Activated CD8-positive, alpha-beta T cell treated with anti-CD3 and anti-CD28 coated beads, Interleukin-2, amount 10 ng/mL, durations not matched to agents 7 days and 5 days (primary cell): ENCODE results near the gene SPTSSB. TPM values are rescaled to one million over a fixed set of nuclear protein-coding genes. Genes with fewer than 3 reads are reported as not detected.
A peak's percentile ranks its signal among the peaks of the same experiment; 100 is the strongest.

ENCODE experiments used
- ATAC-seq: fragments of 150-1000 bp; cut with Tn5 transposase; one replicate; pipeline ENCODE4 v1.10.0; 2021; ENCODE audit warnings: moderate library complexity
- CTCF ChIA-PET: fragments of 350-600 bp; sonication (Branson Sonifier 250); formaldehyde crosslinking; loops from one replicate; lab custom pipeline; 2021; ENCODE audit warnings: antibody characterized with exemption; lab: Charles Lee
- POLR2A ChIA-PET: fragments of 350-600 bp; sonication (Branson Sonifier 250); formaldehyde crosslinking; loops from one replicate; lab custom pipeline; 2021; ENCODE audit warnings: antibody characterized with exemption; lab: Charles Lee
- DNase-seq: peaks from one replicate; pipeline ENCODE4 v3.0.0-alpha.2; 2020
- H3K27ac Mint-ChIP-seq: one replicate; pipeline ENCODE4 v1.8.0; 2021; ENCODE audit warnings: mild to moderate bottlenecking, mixed read lengths
- H3K27me3 Mint-ChIP-seq: one replicate; pipeline ENCODE4 v1.8.0; 2021; ENCODE audit warnings: low read depth, mixed read lengths
- H3K36me3 Mint-ChIP-seq: one replicate; pipeline ENCODE4 v1.8.0; 2021; ENCODE audit warnings: low read depth, mixed read lengths
- H3K4me1 Mint-ChIP-seq: one replicate; pipeline ENCODE4 v1.8.0; 2021; ENCODE audit warnings: low read depth, mixed read lengths
- H3K4me3 Mint-ChIP-seq: one replicate; pipeline ENCODE4 v1.8.0; 2021; ENCODE audit warnings: mild to moderate bottlenecking, mixed read lengths
- H3K9me3 Mint-ChIP-seq: one replicate; pipeline ENCODE4 v1.8.0; 2022; ENCODE audit warnings: mixed read lengths; ENCODE audit not compliant: insufficient read depth
- total RNA-seq, 2 experiments: library from RNA; stranded (reverse); gene quantifications; one replicate each; pipeline ENCODE4 v1.2.3, GENCODE V29; 2021

SPTSSB gene, protein sequence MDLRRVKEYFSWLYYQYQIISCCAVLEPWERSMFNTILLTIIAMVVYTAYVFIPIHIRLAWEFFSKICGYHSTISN
- total RNA-seq = not detected

DNA sequence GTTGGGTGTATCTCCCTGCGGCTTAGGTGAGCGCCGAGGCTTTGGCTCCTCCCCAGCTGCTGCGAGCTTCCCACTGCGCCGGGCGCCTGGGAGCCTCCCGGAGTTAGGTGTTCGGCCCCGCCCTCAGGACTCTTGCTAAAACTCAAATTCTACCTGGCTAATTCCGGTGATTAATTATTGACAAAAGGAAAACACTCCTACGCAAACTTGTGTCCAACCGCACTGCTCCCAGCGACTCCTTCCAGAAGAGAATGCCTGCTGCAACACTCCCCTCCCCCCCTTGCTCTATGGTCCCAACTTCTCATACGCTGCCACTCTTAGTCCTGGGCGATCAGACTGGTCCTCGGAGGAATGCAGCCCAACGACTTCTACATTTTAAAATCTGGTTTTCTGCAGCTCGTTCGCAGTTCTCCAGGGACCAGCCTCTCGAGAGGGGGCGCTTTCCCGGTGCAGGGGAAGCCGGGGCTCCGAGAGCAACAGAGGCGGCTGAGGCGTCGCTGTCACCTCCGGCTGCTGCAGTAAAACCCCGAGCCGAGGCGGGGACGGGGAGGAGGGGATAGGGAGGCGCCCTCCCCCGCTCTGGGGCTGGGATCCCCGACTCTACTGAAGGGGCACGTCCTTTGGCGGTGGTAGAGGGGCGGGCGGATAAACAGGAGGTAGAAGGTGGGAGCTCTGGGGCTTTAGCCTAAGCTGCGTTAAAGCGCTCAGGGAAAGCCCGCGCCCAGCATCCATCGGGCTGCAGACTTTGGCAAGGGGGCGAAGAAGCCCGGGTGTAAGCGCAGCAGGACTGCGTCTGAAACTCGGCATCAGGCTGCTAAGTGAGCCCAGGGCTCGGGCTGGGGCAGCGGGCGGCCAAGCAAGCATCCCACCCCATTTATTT is at the start of gene SPTSSB:
Gene SPTSSB (minus strand): TSS at position 77 of the 880 bp plus-strand sequence. CDS start 25,194 bp downstream, outside the sequence.
- ChIA-PET POLR2A (no interaction called here), CTCF (interaction anchor here (0.8 to 2.2 kb wide), 6 partner anchors 9 to 96 kb away, joined by 3 to 11 read pairs (median 4); no protein-coding TSS in a partner anchor)
- ATAC-seq = peak; percentile 81
- no peaks in the 10 kb centered on the region for H3K36me3 Mint-ChIP-seq
- peaks cover 75% of the 10 kb centered on the region for H3K27me3 Mint-ChIP-seq
- H3K4me1 Mint-ChIP-seq = peaks cover 17% of the 10 kb centered on the region
- DNase-seq = peak; percentile 59
- H3K9me3 Mint-ChIP-seq = no peaks in the 10 kb centered on the region
- H3K4me3 Mint-ChIP-seq = peak within 1 kb of the TSS; percentile 64
- H3K27ac Mint-ChIP-seq = no peak within 1 kb of the TSS

DNA sequence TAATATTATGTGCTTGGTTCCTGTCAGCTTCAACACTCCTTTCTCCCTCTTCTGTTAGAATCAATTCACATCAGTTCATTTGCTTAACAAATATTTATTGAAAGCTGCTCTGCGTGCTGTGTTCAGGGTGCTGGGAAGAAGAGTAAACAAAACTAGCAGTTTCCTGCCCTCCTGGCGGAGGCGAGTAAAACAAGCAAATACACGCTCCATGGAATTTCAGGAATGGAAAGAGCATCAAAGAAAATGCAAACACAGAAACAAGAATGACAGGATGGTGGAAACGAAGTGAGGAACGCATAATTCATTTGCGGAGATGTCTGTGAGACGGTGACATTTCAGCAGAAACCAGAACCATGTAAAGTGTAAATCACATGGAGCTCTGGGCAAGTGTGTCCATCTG is 49.4 kb upstream of the SPTSSB start:
- H3K9me3 Mint-ChIP-seq = no peaks in the 10 kb centered on the region
- no peak overlapping the region for H3K4me3 Mint-ChIP-seq
- ATAC-seq (no peak), DNase-seq (no peak)
- no peaks in the 10 kb centered on the region for H3K36me3 Mint-ChIP-seq
- H3K27me3 Mint-ChIP-seq = peaks cover 11% of the 10 kb centered on the region
- ChIA-PET CTCF (interaction anchor here (3.5 kb wide), 1 partner anchor 145 kb away, joined by 24 read pairs; no protein-coding TSS in a partner anchor), POLR2A (no interaction called here)
- H3K27ac Mint-ChIP-seq = no peak overlapping the region
- H3K4me1 Mint-ChIP-seq = no peaks in the 10 kb centered on the region

DNA sequence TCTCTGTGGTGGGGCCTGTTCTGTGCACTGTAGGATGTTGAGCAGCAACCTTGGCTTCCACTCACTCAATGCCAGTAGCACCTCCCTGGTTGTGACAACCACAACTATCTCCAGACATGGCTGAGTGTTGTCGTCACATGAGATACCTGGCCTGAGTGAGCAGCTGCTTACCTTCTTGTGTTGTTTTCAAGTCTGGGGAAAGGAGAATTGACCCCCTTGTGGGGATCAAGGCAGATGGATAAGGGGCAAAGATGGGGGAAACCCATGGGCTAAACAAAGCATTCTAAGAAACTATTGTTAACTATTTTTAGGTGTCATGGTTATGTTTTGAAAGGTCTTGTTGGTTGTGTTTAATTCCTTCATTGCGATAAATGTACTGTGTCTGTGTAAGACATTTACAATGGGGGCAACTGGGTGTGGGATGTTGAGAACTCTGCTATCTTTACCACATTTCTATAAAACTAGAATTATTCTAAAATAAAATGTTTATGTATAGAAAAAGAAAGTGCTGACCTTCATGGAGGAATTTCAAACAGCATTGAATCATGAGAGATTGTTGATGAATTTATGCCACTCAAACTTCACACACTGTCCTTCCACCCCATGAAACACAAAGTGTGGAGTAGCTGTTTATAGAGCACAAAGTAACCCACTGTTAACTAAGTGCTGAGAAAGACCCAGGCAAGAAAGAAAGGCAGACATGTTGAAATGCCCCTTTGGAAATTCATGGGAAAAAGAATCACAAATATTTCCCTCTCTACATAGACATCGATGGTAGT is 48.4 kb upstream of the SPTSSB start:
- no peaks in the 10 kb centered on the region for H3K4me1 Mint-ChIP-seq
- CTCF ChIA-PET = no interaction called here
- no peaks in the 10 kb centered on the region for H3K36me3 Mint-ChIP-seq
- no peak overlapping the region for H3K27ac Mint-ChIP-seq
- POLR2A ChIA-PET = no interaction called here
- ATAC-seq (no peak), DNase-seq (no peak)
- no peaks in the 10 kb centered on the region for H3K9me3 Mint-ChIP-seq
- H3K27me3 Mint-ChIP-seq = peaks cover 12% of the 10 kb centered on the region
- H3K4me3 Mint-ChIP-seq = no peak overlapping the region

DNA sequence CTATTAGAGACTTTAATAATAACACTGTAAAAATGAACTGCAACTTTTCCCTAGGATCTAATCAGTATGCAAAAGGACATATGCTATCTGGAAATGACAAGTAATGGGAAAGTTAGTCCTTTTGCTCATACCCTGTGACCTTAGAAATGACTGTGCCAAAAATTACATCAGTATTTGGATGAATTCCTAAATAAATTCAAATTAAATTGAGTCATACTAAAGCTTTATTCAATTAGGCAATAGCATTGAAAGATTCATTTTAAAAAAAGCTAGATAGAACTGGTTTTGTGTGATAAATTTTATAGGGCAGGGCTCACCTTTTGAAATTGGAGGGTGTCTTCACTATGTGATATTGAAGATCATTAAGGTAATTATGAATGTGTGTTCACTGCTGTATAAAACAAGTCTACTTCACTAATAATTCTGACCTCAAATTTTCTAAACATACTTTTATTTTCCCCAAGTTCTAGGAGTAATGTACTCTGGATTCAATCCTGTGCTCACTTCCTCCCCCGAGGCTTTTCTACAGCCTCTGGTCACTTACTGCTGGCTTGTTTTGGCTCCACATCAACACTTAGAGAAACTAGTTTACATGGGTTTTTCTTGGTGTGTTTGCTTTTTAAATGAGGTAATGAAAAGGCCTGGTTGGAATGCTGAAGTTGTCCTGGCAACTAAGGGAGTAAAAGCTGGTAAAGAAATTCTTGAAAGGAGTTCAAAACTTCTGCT is 44.4 kb upstream of the SPTSSB start:
- CTCF ChIA-PET = interaction anchor here (0.7 kb wide), 1 partner anchor 140 kb away, joined by 3 read pairs; no protein-coding TSS in a partner anchor
- H3K4me1 Mint-ChIP-seq = no peaks in the 10 kb centered on the region
- no peak overlapping the region for H3K27ac Mint-ChIP-seq
- ATAC-seq (no peak), DNase-seq (no peak)
- no peaks in the 10 kb centered on the region for H3K36me3 Mint-ChIP-seq
- peaks cover 33% of the 10 kb centered on the region for H3K27me3 Mint-ChIP-seq
- no peaks in the 10 kb centered on the region for H3K9me3 Mint-ChIP-seq
- POLR2A ChIA-PET = no interaction called here
- H3K4me3 Mint-ChIP-seq = no peak overlapping the region

DNA sequence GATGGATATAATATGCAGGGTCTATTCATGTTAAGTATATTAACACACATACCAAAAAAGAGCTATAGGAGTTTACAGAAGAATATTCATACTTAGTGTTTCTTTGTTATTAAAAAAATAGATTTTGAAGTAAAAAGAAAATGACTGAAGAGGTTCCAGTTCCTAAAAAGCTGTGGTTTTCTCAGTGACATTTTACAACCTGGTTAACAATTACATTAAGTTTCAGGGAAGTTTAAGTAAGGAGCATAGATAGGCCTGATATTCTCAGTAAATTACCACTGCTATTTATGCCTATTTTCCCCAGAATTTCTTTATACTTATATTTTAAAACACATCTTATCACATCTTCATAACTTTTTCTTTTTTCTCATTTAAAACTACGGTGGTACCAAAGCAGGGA is 43.6 kb upstream of the SPTSSB start:
- Mint-ChIP-seq H3K36me3 (no peaks in the 10 kb centered on the region), H3K4me1 (no peaks in the 10 kb centered on the region), H3K27ac (no peak overlapping the region), H3K27me3 (peaks cover 35% of the 10 kb centered on the region), H3K9me3 (no peaks in the 10 kb centered on the region), H3K4me3 (no peak overlapping the region)
- DNase-seq (no peak), ATAC-seq (no peak)
- POLR2A ChIA-PET = no interaction called here
- CTCF ChIA-PET = interaction anchor here (0.7 kb wide), 1 partner anchor 140 kb away, joined by 3 read pairs; no protein-coding TSS in a partner anchor

DNA sequence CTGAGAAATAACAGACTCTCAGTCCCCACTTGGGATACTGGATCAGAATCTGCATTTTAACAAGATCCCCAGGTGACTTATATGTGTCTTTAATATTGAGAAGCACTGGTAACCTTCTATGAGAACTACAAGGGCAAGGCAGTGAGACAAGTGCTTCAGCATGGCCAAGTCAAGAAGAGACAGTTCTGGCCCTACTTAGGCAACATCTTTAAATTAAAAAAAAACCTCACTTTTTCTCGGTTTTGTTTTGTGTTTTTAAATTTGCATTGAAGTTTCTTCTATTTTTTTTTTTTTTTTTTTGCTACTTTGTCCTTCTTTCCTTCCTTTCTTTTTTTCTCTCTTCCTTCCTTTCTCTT is 42.5 kb upstream of the SPTSSB start:
- ATAC-seq (no peak), DNase-seq (no peak)
- H3K36me3 Mint-ChIP-seq = no peaks in the 10 kb centered on the region
- peaks cover 4% of the 10 kb centered on the region for H3K4me1 Mint-ChIP-seq
- H3K9me3 Mint-ChIP-seq = no peaks in the 10 kb centered on the region
- no peak overlapping the region for H3K4me3 Mint-ChIP-seq
- POLR2A ChIA-PET = no interaction called here
- CTCF ChIA-PET = interaction anchor here (1.8 kb wide), 1 partner anchor 138 kb away, joined by 11 read pairs; no protein-coding TSS in a partner anchor
- peaks cover 37% of the 10 kb centered on the region for H3K27me3 Mint-ChIP-seq
- H3K27ac Mint-ChIP-seq = no peak overlapping the region

DNA sequence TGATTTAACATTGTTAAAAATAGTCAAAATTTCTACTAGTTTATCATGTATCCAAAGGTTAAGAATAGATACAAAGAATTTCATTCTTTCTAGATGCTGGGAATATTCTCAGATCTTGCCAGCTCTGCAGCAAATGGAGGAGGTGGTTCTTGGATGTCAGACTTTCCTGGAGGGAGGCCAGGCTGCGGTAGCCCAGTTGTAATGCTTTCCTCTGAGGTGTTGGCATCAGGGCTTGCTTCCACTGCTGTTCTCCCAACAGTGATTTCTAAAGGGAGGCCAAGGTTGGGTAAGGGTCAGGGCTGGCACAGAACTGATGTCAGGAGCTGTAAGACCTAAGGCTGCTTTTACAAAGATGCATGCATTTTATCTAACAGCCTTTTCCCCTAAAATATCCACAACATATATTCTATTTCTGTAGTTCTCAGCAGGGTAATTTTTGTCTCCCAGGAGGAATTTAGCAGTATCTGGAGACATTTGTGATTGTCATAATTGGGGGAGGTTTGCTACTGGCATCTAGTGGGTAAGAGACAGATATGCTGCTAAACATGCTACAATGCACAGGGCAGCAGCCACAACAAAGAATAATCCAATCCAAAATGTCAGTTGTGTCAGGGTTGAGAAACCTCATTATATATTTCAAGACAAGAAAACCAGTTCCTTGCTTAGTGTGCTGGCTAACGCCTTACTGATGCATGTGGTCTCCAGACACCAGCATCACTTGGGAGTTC is 42.0 kb upstream of the SPTSSB start:
- DNase-seq = no peak
- no peak overlapping the region for H3K27ac Mint-ChIP-seq
- CTCF ChIA-PET = interaction anchor here (0.9 to 1.8 kb wide), 3 partner anchors 9 to 142 kb away, joined by 3 to 11 read pairs (median 4); no protein-coding TSS in a partner anchor
- POLR2A ChIA-PET = interaction anchor here (0.5 kb wide), 1 partner anchor 108 kb away, joined by 3 read pairs; no protein-coding TSS in a partner anchor
- no peak for ATAC-seq
- H3K9me3 Mint-ChIP-seq = no peaks in the 10 kb centered on the region
- peaks cover 37% of the 10 kb centered on the region for H3K27me3 Mint-ChIP-seq
- no peak overlapping the region for H3K4me3 Mint-ChIP-seq
- H3K4me1 Mint-ChIP-seq = peaks cover 4% of the 10 kb centered on the region
- no peaks in the 10 kb centered on the region for H3K36me3 Mint-ChIP-seq

DNA sequence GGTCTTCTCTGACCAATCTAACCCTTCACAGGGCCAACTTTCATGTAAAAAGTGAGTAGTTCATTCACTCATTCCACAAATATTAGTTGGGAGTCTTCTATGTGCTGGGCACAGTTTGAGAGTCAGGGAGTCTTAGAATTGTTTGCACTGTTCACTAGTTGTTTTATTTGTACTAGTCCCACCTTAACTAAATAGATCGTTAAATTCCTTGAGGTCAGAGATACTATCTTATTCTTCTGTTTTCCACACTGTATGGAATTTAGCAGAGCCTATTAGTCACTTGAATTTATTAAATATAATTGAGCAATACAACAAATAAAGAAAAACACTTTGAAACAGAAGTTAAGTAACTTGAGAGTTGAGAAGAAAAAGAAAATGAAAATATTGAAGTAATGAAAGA is 40.8 kb upstream of the SPTSSB start:
- Mint-ChIP-seq H3K4me3 (no peak overlapping the region), H3K27me3 (peaks cover 41% of the 10 kb centered on the region), H3K27ac (no peak overlapping the region), H3K36me3 (no peaks in the 10 kb centered on the region), H3K9me3 (no peaks in the 10 kb centered on the region), H3K4me1 (peaks cover 8% of the 10 kb centered on the region)
- DNase-seq = no peak
- CTCF ChIA-PET = interaction anchor here (1.2 to 1.8 kb wide), 2 partner anchors 137 to 141 kb away, joined by 4 to 11 read pairs; no protein-coding TSS in a partner anchor
- ATAC-seq = no peak
- POLR2A ChIA-PET = no interaction called here

DNA sequence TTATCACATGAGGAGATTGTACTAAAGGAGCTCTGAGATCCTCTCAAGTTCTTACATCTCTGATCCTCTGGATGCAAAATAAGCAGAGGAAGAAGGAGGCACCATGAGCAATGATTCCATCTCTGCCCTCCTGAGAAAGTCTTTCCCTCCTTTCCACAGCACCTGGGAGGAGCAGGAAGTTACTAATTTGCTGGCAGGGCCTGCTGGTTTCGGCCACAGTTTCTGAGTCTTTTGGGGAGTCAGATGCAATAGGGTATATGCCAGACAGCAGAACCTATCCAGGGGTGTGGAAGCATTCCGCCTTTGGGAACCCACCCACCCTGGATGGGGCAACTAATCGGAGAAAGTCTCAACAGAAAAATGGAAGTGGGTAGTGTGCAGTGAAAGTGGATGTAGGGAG is 38.5 kb upstream of the SPTSSB start:
- peaks cover 25% of the 10 kb centered on the region for H3K4me1 Mint-ChIP-seq
- H3K27ac Mint-ChIP-seq = no peak overlapping the region
- POLR2A ChIA-PET = no interaction called here
- ATAC-seq = no peak
- CTCF ChIA-PET = interaction anchor here (1.8 to 7.1 kb wide), 4 partner anchors 13 to 134 kb away, joined by 4 to 55 read pairs (median 7); no protein-coding TSS in a partner anchor
- H3K36me3 Mint-ChIP-seq = peaks cover 3% of the 10 kb centered on the region
- H3K4me3 Mint-ChIP-seq = no peak overlapping the region
- no peaks in the 10 kb centered on the region for H3K9me3 Mint-ChIP-seq
- no peak for DNase-seq
- H3K27me3 Mint-ChIP-seq = peaks cover 48% of the 10 kb centered on the region

DNA sequence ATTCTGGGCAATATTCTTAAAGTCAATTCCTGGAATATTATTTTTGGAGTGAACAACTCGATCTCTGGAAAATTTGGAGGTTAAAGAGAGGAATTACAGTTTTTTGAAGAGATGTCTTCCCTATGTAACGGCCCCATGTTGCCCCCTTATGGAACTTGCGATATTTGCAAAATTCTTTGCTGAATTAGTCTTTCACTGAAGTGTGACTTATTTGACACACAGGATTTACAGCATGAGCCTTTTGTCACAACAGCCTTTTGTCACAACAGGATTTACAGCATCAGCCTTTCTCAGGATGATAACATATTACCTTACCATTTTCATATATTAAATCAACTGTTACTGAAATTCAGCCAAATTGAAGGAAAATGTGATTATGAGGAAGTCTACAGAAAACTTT is 37.8 kb upstream of the SPTSSB start:
- Mint-ChIP-seq H3K4me3 (no peak overlapping the region), H3K36me3 (peaks cover 3% of the 10 kb centered on the region), H3K27ac (no peak overlapping the region), H3K4me1 (peaks cover 25% of the 10 kb centered on the region), H3K9me3 (no peaks in the 10 kb centered on the region), H3K27me3 (peaks cover 53% of the 10 kb centered on the region)
- ATAC-seq (no peak), DNase-seq (peak; percentile 66)
- CTCF ChIA-PET = interaction anchor here (0.6 to 7.1 kb wide), 16 partner anchors 12 to 452 kb away, joined by 3 to 55 read pairs (median 4); partner anchors contain the start of gene SPTSSB
- POLR2A ChIA-PET = no interaction called here
